HG02759 (cell line): ENCODE data around the gene LRRC73.
"Not testable (repeated sequence)": the region's sequence is repeated elsewhere in the genome, so short reads cannot be mapped to it uniquely, and the experiment has no call there.

Experiments used
- ATAC-seq: cut with Tn5 transposase; IDR thresholded peaks from one replicate; pipeline ENCODE4 v1.9.1; 2021; ENCODE audit warnings: mild to moderate bottlenecking, moderate library complexity; ENCODE audit not compliant: unreplicated experiment

The LRRC73 gene

DNA sequence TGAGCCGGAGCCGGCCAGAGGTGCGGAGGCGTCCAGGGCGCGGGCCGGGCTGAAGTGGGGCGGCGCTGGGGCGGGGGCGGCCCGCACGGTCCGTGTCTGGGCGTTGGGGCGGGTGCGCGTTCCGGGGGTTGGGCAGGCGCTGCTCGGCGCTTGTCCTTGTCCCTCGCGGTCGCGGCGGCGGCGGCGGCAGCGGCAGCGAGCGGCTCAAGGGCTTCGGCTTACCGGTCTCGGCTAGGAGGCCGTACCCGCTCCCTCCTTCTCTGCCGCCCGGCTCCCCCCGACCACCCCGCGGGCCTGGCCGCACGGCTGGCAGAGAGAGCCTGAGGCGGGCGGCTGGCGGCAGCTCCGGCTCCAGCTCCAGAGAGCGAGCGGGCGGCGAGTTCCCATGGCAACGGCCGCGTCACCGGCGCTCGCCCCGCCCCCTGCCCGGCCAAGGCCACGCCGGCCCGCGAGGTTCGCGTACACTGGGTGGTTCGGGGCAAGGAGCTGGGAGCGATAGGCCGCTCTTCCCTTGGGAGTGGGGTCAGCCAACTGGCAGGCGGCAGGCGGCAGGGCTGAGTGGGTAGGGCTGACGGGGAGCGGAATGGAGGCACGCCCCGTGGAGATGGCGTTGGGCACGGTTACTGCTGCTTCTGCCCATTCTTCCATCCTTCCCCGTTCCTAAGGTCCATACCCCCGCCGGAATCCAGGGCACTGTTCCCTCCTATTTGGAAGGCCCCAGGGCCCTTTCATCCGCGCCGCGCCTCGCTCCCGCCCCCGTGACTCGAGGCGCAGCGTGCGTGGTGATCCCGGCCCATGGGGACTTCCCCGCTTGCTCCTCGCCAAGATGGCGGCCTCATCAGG lies at the start of gene LRRC73:
Gene LRRC73, minus strand, starts transcription at position 363 of the 843 bp plus-strand sequence. CDS start 561 bp downstream, outside the sequence.
- ATAC-seq: peak; percentile 80

DNA sequence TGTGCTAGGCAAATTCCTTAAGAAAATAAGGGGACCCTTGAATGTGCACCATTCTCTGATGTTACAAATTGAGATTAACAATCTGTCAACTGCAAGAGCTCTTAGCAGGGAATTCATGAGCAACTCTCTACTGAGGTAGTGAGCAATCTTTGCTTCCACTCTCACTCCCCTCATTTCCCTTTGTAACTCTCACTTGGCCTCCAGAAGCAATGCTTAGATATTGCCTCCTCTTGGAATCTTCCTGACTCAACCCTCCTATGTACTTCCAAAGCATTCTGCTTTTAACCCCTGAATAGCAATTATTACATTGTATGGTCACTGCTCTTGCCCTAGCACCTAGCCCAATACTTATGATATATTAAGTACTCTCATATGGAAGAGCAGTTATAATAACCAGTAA lies 49.2 kb upstream of the LRRC73 start:
- ATAC-seq: no peak

DNA sequence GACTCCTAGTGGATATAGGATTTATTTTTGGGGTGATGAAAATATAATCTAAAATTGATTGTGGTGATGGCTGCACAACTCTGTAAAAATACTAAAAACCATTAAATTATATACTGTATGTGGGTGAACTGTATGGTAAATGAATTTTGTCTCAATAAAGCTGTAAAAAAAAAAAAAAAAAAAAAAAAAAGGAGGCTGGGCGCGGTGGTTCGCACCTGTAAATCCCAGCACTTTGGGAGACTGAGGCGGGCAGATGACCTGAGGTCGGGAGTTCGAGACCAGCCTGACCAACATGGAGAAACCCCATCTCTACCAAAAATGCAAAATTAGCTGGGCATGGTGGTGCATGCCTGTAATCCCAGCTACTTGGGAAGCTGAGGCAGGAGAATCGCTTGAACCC lies 47.5 kb upstream of the LRRC73 start:
- ATAC-seq: not testable (repeated sequence)

DNA sequence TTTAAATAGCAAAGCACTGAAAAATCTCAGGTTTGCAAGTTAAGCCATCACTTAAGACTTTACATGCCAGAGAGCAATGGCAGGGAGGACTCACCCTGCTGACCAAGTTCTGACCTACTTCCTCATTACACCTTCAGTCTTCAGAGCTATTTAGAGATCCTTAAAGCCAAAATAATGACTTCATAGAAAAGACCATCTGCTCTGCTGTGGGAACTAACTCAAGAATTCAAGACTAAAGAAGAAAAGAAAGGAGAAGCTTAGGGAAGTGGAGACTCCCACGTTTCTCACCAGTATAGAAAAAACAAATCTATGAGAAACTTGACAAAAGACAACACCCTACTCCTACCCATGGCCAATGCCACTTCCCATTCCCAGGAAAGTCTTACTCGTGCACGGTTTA lies 37.1 kb upstream of the LRRC73 start:
- ATAC-seq: no peak

DNA sequence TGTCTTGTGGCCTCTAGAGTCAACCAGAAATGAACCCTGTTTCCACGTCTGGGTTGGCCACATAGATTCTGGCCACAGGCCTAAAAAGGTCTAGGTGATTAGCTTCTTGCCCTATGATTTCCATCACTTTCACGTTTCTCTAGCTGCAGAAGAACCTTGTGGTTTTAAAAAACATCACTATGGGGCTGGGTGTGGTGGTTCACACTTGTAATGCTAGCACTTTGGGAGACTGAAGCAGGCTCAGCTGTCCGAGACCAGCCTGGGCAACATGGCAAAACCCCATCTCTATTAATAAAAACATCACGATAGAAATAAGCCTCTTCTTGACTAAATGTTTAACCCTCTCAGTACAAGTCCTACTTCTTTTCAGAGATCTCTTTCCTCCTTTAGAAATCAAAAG lies 34.3 kb upstream of the LRRC73 start:
- no peak for ATAC-seq

DNA sequence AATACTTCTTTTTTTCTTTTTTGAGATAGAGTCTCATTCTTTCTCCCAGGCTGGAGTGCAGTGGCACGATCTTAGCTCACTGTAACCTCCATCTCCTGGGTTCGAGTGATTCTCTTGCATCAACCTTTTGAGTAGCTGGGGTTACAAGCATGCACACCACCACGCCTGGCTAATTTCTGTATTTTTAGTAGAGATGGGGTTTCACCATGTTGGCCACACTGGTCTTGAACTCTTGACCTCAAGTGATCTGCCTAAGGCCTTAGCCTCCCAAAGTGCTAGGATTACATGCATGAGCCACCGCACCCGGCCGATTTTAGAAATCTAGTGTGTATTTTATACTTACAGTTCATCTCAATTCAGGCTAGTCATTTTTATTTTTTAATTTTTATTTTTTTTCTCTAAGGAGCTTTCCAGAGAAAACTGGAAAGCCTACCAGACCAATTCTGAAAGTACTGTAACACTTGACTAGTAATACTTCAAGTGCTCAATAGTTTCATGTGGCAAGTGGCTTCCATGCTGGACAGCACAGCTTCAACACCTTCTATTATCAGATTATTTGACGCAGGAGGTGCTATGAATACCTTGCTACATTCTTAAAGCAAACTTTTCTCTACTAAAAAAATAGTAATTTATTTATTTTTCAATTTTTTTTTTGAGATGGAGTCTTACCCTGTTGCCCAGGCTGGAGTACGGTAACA lies 31.8 kb upstream of the LRRC73 start:
- ATAC-seq: peak; percentile 54

GRCh38 chr6:43540507-43540906 lies 30.4 kb upstream of the LRRC73 start:
- ATAC-seq: no peak

GRCh38 chr6:43539409-43539808 lies 29.3 kb upstream of the LRRC73 start:
- ATAC-seq: not testable (repeated sequence)

- not testable (repeated sequence) for ATAC-seq
Measured at GRCh38 chr6:43538986-43539385, 28.8 kb upstream of the LRRC73 start.

DNA sequence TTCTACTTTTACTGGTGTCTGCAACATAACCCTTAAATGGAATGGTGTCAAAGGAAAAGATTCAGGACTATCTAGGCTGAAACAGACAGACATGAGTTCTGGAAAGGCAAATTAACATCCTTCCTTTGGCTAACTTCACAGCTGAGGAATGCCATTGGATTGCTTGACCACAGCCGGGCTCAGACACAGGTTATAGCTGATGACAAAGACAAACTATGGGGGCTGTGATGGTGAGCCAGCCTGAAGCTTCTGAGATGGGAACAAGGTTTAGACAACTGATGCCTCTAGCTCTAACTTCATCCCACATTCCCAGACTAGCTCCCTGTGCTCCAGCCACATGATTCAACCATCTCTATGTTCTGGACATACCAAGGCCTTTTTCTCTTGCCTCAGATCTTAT lies 22.1 kb upstream of the LRRC73 start:
- ATAC-seq: no peak

DNA sequence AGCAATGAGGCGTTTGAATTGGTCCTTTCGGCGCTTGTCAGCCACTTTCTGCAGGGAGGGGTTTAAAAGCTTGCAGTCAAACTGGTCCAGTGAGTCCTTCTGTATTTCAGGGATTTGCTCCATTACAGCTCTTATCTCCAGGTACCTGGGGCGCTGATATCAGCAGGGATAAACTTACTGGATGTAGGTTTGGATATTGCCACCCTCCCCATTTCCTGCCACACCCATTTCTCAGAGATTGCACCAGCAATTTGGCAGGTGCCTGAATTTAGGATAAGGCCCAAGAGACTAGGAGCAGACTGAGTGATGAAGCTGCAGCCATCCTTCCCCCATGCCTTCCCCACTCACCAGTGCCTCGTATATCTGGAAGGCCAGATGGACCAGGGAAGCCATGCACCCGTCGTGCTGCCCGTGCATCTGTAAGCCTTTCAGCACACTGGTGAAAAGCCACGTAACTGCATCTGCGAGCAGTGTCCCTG lies 14.4 kb upstream of the LRRC73 start:
- ATAC-seq: no peak

DNA sequence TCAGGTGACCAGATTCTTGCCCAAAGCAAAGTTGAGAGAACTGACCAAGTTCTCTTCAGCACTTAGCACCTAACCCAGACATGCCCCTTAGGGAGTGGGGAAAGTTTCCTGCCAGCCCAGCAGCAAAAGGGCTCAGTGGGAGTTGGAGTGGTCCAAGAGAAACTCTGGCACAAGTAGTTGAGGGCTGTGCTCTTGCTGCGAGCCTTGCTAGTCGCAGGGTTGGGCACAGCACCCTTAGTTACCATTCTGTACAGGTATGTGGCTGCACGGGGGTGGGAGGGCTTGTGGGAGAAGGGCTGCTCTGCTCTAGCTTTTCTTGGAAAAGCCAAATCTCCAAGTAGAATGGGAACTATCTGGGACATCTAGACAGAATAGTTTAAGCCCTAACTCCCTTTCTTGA lies 13.1 kb upstream of the LRRC73 start:
- ATAC-seq: no peak

GRCh38 chr6:43522547-43523261 lies 12.6 kb upstream of the LRRC73 start:
- ATAC-seq: no peak

DNA sequence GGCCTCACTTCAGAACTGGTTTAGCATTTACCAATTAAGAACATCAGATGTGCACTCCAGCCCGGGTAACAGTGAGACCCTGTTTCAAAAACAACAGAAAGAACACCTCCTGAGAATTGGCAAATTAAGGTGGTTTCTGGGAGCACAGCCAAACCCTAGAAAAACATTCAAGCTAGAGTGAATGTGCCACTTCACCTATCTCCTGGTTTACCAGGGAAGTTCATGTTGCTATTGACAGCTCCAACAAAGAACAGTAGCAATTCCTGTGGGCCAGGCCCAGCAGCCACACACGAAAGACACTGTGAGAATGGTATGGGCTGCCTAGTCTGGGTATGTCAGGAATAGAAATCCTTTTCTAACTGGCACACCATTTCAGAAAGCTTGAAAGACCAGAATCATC lies 11.7 kb upstream of the LRRC73 start:
- no peak for ATAC-seq

DNA sequence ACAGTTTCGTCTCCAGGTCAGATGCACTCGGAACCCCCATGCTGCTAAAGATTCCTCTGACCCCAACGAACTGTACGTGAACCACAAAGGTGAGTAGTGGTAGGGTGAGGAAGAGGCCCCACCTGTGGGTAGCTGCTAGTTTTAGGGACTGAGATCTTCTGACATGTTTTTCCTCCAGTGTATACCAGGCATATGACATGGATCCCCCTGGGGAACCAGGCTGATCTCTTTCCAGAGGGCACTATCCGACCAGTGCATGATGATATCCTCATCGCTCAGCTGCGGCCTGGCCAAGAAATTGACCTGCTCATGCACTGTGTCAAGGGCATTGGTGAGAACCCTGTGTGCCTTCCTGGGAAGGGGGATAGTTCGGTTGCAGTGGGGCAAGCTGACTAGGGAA lies 10.0 kb upstream of the LRRC73 start:
- no peak for ATAC-seq

- ATAC-seq: peak; percentile 7
Measured at GRCh38 chr6:43517505-43518357, 7.6 kb upstream of the LRRC73 start.

- peak; percentile 88 for ATAC-seq
Measured at GRCh38 chr6:43516697-43517504, 6.8 kb upstream of the LRRC73 start, which contains the start of the genes POLR1C and YIPF3. POLR1C (plus strand) TSS chr6:43517089; CDS start chr6:43517110, 21 bp downstream. YIPF3 (minus strand) TSS chr6:43516926; CDS start chr6:43516807, 119 bp downstream.

- no peak for ATAC-seq
Measured at GRCh38 chr6:43516367-43516696, 6.2 kb upstream of the LRRC73 start.

DNA sequence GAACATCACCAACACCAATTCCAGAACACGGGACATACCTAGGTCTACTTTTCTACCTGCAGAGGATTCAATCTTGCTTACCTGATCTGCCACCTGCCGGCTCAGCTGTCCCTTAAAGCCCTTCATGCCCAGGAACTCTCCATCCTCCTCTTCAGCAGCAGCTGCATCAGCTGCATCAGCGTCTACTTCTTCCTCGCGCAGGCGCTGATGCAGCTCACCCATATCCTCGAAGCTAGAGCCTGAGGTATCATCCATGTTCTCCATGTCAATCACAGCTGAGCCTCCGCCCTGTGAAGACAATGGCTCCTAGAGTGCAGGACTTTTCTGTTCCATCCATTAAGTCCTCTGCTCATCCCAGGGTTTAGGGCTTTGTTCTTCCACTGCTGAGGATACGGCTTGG lies 5.7 kb upstream of the LRRC73 start:
- no peak for ATAC-seq
